ENCODE measurements around the gene C12orf56.
"Not testable (repeated sequence)": the region's sequence is repeated elsewhere in the genome, so short reads cannot be mapped to it uniquely, and the experiment has no call there.

Gene C12orf56

DNA sequence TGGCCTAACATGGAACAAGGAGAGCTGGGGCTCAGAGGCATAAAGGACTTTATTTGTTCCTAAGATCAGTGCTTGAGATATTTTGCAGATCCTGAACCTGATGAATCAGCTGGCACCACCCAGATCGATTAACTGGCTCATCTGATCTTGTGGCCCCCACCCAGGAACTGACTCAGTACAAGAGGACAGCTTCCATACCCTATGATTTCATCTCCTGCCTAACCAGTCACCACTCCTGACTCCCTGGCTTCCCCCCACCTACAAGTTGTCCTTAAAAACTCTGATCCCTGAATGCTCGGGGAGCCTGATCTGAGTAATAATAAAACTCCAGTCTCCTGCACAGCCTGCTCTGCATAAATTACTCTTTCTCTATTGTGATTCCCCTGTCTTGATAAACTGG is 5.1 kb downstream of the C12orf56 start:
- DNase-seq = no peak

DNA sequence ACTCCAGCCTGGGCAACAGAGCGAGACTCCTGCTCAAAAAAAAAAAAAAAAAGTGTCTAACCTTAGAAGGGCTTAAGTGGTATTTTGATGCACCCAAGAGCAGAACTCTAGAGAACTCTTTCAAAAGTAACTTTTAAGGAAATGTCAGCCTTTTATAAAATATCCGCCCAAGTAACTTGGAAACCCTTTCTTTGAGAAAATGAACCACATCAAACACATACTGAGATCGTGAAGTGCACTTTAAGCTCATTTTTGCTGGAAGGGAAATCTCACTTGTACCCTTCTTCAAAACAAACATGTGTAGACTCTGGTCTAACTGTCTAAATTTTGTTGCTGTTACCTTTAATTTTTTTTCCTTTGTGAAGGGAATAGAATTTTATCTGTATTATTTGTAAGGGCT is 5.5 kb downstream of the C12orf56 start:
- DNase-seq = no peak

DNA sequence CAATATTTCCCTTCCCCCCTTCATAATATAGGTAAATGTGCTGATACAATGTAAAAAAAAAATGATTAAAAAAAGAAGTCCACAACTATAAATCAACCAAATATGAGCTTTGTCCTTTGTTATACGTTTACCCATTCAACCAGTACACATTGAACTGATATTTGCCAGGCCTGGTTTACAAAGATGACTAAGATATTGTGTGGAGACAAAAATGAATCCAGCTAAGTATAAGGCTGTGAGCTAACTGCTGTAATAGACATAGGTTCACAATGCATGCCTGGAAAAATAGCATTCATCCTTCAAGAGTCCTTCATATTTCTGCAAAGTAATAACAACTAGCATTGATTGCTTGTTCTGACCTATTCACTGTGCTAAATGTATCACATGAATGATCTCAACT is 6.9 kb downstream of the C12orf56 start:
- no peak for DNase-seq

DNA sequence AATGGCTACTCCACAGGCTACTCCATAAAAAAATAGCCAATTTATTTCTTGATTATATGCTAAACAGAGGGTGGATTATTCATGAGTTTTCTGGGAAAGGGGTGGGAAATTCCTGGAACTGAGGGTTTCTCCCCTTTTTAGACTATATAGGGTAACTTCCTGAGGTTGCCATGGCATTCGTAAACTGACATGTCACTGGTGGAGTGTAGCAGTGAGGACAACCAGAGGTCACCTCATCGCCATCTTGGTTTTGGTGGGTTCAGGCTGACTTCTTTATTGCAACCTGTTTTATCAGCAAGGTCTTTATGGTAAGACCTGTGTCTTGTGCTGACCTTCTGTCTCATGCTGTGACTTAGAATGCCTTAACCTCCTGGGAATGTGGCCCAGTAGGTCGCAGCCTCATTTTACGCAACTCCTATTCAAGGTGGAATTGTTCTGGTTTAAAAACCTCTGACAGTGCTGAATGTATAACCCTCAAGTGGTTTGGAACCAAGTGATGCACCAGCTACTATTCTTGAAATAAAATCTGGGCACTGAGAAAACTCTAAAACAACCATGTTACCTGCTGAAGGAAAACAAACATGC is 27.7 kb downstream of the C12orf56 start:
- DNase-seq = no peak

DNA sequence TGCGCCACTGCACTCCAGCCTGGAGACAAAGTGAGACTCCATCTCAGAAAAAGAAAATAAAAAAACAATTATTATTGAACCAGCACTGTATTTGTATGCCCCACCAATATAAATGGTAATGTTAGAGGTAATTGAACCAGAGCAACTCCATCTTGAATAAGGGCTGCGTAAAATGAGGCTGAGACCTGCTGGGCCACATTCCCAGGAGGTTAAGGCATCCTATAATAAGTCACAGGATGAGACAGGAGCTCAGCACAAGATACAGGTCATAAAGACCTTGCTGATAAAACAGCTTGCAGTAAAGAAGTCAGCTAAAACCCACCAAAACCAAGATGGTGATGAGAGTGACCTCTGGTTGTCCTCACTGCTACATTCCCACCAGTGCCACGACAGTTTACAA is 29.4 kb downstream of the C12orf56 start:
- DNase-seq = not testable (repeated sequence)

DNA sequence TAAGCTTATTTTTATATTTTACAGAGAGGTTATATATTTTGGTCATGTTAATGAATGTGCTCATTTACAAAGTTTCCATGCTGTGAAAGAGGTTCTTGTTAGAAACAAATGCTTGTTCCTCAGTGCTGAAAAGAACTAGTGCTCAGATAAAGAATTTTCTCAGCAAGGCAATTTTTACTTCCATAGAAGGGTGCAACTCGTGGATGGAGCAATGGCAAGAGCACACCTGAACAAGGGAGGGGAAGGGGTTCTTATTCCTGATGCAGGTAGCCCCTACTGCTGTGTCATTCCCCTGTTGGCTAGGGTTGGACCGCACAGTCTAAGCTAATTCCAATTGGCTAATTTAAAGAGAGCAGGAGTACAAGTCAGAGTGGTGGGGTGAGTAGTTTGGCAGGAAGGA is 34.3 kb downstream of the C12orf56 start:
- not testable (repeated sequence) for DNase-seq

DNA sequence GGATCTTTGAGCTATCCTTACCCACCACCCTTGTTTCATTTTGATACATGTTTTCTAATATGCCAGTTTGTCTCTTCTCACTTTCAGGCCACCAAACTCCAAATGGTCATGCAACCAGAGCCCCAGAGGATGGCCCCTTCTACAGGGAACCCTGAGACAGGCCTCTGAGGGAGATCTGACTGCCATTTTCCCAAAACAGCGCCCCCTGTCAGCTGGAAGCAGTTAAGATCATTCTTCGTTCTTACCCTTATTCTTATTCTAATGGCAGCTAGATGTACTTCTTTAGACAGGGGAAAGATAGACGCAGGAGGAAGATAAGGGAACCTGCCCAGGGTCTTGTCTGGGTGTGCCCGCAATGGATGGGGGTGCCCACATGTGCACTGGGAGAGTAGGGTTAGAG is 38.4 kb downstream of the C12orf56 start:
- no peak for DNase-seq

DNA sequence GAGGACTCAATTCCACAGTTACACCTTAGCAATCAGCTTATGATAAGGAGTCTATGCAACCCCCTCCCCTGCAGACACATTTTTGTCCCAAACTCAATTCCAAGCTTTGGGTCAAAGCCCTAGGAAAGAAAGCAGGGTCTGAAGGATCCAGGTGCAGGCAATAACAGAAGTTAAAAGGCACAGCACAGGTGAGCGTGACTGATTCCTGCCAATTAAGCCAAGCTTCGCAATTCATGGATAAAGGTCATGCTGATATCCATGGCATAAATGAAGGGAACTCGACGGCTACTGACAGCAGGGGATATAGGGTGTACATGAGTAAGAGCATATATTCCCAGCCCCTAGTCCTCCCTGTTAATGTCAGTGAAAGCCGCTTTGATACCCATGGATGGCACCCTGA is 39.3 kb downstream of the C12orf56 start:
- DNase-seq = no peak

DNA sequence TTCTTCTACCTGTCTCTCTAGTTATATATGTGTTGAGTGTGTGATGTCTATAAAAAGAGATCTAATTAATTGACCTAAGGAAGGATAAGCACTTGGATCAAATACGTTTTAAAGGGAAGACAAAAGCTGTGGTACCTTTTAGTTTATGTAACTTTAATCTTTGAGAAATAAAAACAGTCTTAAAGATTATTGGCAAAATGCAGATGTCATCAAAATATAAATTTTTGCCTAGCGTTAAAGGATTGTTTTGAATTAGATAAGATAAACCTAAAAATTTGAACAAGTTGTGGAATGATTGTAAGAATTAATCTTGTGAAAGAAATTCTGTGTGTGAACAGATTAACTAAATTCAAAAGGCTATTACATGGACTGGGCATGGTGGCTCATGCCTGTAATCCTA is 42.9 kb downstream of the C12orf56 start:
- DNase-seq = no peak

DNA sequence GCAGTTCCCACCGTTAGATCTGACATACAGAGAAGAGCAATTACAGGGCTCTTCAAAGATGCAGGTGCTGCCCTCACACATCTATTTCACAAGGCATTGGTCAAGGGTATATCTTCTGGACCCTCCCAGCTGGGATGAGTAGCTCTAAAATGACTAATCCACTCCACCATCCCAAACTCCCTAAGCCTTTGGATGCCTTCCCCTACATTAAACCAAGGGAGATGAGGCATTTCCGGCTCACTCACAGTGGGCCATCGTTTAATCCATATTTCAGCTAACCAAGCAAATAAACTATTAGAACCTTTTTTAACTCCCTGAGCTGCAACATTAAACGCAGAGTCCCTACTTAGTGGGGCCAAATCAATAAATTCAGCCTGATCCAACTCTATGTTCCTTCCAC is 45.9 kb downstream of the C12orf56 start:
- not testable (repeated sequence) for DNase-seq

DNA sequence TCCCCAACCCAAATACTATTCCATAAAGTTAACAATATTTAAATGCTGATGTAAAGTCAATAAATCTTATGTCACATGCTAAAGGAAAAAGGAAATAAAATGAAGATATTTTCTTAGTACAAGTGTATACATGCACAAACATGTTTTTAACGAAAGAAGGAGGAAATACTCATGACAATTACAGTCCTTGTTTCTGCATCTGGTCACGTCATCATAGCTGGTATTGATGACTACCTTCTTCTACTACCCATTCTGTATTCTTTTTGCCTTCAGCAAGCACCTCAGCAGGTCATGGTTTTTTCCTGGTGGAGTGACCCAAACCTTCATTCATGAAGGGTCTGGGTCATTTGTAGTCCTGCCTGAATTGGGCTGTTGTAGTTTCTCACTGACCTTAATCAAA is 50.0 kb downstream of the C12orf56 start:
- DNase-seq = not testable (repeated sequence)

DNA sequence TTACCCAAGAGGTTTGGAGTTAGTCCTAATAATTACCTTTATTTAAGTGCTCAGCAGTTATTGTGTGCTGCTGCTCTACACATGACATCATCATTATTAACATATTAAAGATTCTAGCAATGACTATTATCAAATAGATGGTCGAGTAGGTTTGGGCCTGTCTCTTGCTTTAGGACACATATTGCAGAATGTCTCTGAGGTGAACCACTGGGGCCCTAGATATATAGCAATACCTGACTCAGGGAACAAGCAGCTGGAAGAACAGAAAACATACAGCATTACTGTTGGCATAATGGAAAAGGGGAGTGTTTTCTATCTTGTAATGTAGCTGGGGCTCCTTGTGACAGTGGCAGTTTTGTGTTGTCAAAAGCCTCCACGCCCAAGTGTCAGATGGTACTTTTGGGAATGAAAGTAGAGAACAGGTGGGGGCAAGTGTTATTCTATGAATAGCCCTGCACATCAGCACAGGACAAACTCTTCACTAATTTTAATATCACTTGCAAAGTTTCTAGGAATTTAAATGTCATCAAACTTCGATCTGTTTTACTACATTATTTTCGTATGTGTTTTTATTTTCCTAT is 54.6 kb downstream of the C12orf56 start:
- DNase-seq = no peak

DNA sequence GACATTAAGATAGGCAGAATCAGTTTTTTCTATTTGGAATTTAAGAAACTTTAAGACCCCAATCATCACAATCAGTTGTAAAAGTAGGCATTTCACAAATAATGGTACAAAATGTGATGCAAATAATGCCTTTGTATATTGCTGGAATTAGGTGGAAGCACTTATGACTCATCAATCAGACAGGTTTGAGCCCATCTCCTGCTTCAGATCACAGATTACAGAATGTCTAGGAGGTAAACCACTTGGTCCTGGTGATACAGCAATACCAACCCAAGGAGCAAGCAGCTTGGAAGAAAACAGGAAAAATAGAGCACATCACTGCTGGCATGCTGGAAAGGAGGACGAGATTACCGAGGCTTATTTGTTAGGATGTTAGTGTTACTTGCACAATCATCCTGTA is 57.6 kb downstream of the C12orf56 start:
- no peak for DNase-seq

DNA sequence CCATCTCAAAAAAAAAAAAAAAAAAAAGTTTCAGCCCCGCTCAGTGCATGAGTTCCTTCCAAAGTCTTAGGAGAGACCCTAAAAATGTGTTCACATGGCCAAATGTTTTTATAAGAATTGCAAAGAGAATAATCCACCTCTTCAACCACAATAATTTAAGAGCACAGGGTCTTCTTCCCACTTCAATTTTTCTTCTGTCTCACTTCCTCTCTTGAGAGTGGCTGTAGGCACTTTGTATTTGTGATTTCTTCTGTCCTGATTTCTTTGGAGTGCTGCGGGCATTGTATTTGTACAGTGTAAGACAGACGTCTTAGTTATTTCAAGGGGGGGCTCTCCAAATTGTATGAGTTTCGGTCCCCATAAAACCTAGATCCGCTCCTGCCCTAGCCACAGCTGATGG is 58.3 kb downstream of the C12orf56 start:
- no peak for DNase-seq

DNA sequence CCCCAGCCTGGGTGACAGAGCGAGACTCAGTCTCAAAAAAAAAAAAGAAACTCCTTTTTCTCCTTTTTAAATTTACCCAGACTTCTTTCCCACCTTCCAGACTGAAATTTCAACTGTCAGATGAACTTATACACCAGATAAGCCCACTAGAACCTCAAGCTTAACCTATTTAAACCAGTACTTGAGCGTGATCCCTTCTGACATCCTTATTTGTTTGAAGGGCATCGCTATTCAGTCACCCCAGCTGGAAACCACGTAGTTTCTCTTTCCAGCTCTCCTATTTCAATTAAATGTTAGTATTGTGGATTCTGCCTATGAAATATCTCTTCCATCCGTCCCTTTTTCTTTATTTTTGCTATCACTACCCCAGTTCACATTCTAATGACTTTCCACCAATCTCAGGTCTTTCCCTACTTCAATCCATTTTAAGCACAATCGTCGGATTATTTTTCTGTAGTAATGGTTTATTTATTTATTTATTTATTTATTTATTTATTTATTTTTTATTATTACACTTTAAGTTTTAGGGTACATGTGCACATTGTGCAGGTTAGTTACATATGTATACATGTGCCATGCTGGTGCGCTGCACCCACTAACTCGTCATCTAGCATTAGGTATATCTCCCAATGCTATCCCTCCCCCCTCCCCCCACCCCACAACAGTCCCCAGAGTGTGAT is 61.4 kb downstream of the C12orf56 start:
- not testable (repeated sequence) for DNase-seq

DNA sequence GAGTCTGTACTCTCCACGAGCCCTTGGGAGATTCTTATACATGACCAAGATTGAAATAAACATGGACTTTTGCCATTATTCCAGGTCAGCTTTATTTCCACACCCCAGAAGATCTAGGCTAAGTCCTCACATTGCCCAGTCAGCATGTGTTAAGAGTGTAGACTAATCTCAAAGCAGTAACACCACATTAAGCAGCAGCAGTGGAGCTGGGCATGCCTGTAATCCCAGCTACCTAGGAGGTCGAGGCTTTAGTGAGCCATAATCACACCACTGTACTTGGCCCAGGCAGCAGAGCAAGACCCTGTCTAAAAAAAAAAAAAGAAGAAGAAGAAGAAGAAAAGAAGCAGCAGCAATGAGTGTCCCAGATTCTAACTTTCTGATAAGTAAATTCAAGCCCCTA is 65.5 kb downstream of the C12orf56 start:
- DNase-seq = no peak

DNA sequence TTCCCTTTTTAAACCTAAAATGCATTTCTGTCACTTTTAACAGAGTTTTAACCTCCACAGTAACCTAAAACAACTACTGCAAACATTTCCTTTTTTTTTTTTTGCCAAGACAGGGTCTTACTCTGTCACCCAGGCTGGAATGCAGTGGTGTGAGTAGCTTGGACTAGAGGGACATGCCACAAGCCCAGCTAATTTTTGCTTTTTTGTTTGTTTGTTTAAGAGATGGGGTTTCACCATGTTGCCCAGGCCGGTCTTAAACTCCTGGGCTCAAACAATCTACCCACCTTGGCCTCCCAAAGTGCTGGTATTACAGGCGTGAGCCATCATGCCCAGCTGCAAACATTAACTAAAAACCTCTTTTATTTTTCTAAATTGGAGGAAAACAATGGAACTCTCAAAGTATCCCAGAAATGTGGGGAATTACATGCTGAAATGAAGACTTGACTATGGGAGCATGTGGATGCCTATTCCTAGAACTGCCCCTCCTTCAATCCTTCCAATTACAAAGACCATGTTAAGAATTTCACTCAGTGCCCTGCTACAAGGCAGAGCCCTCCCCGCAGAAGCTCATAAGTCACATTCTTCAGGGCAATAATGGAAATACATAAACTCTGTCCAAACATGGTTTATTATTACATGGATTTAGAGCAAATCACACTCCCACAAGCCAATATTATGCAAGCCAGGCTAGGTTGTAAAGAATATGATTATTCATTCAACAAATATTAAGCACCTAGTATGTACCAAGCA is 66.9 kb downstream of the C12orf56 start:
- no peak for DNase-seq

DNA sequence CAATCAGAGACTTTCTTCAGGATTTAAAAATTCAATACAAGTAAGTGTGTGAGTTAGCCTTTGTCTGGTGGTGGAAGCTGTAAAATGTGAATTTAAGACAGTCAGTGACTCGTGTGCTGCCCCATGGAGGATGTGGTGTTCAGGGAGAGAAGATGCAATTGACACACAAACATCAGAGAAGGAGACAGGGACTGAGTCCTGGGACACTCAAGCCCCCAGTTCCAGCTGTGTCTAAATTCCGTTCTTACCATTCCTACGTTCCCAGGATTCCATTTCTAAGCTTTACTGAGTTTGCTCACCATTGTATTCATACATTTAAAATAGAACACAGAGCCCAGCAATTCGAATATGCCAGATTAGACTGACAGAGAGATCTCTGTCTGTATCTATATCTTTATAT is 67.6 kb downstream of the C12orf56 start:
- DNase-seq = no peak

DNA sequence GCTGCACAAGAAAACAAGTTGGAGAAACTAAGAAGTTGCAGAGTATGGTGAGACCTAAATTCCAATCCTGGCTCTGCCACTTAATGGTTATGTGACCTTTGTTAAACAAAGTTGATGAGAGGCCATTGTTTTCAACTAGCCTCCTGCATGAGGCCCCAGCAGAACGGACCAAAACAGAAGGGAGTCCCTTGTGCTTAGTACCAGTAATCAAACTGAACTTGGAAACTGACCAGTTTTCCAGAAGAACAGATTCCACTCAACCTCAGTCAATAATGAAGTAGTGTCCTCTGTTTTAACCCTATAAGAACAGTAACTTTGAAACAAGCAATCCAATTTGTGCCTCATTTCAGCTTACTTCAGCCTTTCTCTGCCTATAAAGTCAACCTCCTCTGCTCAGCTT is 69.9 kb downstream of the C12orf56 start:
- DNase-seq = no peak

DNA sequence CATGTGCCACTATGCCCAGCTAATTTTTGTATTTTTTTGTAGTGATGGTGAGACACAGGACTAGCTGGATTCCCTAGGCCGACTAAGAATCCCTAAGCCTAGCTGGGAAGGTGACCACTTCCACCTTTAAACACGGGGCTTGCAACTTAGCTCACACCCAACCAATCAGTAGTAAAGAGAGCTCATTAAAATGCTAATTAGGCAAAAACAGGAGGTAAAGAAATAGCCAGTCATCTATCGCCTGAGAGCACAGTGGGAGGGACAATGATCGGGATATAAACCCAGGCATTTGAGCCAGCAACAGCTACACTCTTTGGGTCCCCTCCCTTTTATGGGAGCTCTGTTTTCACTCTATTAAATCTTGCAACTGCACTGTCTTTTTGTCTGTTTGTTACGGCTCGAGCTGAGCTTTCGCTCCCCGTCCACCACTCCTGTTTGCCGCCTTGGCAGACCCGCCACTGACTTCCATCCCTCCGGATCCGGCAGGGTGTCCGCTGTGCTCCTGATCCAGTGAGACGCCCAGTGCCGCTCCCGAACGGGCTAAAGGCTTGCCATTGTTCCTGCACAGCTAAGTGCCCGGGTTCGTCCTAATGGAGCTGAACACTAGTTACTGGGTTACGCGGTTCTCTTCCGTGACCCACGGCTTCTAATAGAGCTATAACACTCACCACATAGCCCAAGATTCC is 70.9 kb downstream of the C12orf56 start:
- not testable (repeated sequence) for DNase-seq

DNA sequence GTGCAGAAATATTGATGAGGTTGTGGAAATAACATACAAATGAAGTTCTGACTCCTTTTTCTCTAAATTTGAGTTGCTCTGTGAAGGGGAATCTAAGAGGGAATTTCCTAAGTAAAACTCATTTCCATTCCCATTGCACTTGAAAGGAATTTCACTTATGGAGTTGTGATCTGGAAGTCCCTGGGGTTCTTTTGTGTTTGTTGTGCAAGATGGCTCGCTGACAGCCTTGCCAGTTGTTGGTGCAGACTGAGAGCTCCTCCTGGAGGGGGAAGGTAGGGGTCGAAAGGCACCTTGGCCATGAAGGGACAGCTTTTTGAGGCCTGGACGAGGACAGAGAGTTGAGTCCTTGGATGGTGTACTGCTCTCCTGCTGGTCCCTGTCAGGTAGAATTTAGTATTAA is 72.0 kb downstream of the C12orf56 start:
- no peak for DNase-seq

DNA sequence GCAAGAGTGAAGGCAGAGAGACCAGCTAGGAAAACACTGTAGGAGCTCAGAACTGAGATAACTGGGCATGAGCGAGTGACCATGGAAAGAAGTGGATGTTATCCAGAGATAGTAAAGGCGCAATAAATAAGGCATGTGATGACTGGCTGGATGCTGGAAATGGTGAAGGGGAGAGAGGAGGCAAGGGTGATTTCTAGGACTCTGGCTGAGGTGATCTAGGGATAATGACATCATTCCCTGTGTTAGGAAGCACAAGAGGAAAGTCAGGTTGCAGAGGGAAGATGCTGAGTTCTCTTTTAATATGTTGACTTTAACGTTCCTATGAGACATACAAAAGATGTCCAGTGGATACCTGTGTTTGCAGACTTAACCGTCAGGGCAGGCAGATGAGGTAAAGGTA is 78.7 kb downstream of the C12orf56 start:
- no peak for DNase-seq

DNA sequence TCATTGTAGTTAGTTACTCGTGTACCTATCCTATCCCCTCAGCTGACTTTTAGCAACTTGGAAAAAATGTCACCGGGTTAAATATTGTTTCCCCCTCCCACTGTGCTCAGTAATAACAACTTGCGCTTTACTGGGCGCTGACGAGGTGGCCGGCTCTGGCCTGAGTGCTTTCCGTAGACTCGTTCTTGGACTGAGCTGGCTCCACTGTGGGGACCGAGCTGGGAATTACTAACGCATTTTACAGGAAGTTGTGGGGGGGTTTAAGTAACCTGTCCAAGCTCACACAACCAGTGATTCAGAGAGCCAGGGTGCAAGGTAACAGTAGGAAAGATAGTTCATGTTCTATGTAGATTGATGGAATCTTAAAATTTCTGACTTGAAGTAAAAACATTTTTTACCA is 86.0 kb downstream of the C12orf56 start:
- no peak for DNase-seq

All from NCI-H1436 treated with DMSO at 0.1 percent for 48 hours (cell line).